C4-2B (cell line): ENCODE results near the gene MGME1.

Experiments used
- CTCF ChIP-seq: fragments of 450-650 bp; conservative IDR thresholded peaks from 2 replicates; pipeline ENCODE4 v1.5.1; 2017; ENCODE audit warnings: mild to moderate bottlenecking
- ZFX ChIP-seq: fragments of 450-650 bp; IDR thresholded peaks from 2 replicates; pipeline ENCODE4 v1.6.1; 2017

GRCh38 chr20:17933711-17934110 lies 35.1 kb upstream of the MGME1 start:
- TF ChIP-seq CTCF (no peak), ZFX (no peak)
